LNCaP clone FGC (cell line): Measurements from ENCODE around the gene MEIS2.
"Not testable (repeated sequence)": the region's sequence is repeated elsewhere in the genome, so short reads cannot be mapped to it uniquely, and the experiment has no call there.

ENCODE experiments used
- DNase-seq: peaks from one replicate; pipeline ENCODE4 v3.0.0-alpha.2; 2011; ENCODE audit warnings: low read depth
- H3K4me3 ChIP-seq: 2 replicates; pipeline ENCODE4 v1.5.1; 2011; ENCODE audit warnings: mild to moderate bottlenecking, low read depth, low read length, control low read depth
- TF ChIP-seq, protein P1 (sequence below): IDR thresholded peaks from 2 replicates; pipeline ENCODE4 v1.5.1; 2012; ENCODE audit warnings: mild to moderate bottlenecking; ENCODE audit not compliant: control insufficient read depth, insufficient read depth; ENCODE audit errors: extremely low read depth

Gene MEIS2

DNA sequence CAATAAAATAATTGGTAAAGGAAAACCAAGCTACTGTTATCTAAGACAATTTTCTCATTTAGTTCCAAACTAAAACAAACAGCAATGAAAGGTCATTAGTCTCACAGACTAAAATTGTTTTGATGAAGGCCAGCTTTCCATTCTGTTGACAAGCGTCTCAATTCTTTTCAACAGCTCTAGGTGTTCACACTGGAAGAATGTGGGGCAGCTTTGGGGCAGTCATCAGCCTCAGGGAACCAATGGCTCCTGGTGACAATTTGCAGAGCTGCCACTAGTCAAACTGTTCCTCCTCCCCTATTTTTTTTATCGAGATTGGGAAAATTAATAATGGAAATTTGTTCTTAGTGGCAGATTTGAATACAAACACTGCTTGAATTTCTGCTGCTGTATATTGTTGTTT is 104.2 kb downstream of the MEIS2 start:
- TF ChIP-seq, protein P1, sequence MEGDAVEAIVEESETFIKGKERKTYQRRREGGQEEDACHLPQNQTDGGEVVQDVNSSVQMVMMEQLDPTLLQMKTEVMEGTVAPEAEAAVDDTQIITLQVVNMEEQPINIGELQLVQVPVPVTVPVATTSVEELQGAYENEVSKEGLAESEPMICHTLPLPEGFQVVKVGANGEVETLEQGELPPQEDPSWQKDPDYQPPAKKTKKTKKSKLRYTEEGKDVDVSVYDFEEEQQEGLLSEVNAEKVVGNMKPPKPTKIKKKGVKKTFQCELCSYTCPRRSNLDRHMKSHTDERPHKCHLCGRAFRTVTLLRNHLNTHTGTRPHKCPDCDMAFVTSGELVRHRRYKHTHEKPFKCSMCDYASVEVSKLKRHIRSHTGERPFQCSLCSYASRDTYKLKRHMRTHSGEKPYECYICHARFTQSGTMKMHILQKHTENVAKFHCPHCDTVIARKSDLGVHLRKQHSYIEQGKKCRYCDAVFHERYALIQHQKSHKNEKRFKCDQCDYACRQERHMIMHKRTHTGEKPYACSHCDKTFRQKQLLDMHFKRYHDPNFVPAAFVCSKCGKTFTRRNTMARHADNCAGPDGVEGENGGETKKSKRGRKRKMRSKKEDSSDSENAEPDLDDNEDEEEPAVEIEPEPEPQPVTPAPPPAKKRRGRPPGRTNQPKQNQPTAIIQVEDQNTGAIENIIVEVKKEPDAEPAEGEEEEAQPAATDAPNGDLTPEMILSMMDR = no peak
- no peak for DNase-seq
- H3K4me3 ChIP-seq = no peak overlapping the region

DNA sequence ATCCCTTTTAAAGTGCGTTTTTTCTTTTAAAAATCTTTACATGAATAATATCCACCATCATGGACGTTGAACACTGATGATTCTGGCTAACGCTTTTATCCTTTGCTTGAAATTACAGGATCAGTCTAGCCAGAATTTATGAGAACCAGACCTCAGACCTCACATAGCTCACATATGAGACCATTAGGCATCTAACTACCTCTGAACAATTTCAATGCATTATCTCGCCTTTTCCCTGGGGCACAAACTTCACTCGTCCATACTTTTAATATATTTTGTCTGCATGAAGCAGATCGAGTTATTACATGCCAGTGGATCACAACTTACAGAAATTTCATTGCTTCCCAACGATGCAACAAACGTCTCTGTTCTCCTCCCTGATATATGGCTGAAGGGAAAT is 105.6 kb downstream of the MEIS2 start:
- TF ChIP-seq, protein P1 = no peak

DNA sequence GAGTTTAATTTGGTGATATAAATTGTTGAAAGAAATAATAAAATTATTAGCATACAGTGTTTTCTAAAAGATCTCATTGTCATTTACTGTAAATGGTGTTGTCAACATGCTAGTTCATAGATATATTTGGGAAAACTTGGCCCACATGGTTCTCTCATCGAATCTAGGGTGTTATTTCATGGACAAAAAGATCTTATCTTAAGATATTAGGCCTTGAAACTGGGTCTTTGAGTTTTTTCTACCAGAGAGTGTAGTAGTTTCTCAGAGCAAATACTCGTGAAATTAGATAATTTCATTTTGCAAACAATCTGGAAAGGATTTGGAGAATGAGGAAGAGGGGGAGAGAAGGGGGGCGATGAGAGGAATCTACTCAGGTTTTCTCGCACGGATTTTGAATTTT is 107.9 kb downstream of the MEIS2 start:
- DNase-seq = no peak
- TF ChIP-seq, protein P1 = no peak
- H3K4me3 ChIP-seq = no peak overlapping the region

More for the DNA sequence above, 105.6 kb downstream of the MEIS2 start:
- H3K4me3 ChIP-seq = no peak overlapping the region
- no peak for DNase-seq

DNA sequence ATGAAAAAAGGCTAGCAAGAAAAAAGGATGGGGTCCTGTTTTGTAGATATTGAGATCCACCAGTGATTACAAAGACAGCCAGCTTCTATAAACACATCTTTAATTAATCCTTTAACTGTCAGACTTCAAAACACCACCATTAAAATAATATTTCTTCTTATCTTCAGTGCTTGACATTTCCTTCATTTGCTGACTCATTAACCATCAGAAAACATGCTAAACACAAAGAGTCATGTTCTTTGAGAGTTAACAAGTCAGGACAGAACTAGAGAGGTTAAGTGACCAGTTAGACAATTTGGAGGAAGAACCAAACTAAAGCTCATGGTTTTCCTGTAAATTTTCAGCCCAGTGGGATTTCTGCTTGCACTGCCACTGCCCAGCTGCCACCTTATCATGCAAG is 111.4 kb downstream of the MEIS2 start:
- TF ChIP-seq, protein P1 = no peak
- no peak overlapping the region for H3K4me3 ChIP-seq
- DNase-seq = no peak

DNA sequence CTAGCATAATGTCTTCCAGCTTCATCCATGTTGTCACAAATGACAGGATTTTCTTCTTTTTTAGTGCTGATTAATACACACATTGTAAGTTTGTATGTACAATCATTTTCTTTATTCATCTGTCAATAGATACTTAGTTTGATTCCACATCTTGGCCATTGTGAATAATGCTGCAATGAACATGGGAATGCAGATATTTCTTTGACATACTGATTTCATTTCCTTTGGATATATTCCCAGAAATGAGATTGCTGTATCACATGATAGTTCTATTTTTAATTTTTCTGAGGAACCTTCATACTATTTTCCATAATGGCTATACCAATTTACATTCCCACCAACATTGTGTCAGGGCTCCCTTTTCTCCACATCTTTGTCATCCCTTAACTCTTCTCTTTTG is 117.9 kb downstream of the MEIS2 start:
- DNase-seq = no peak
- H3K4me3 ChIP-seq = no peak overlapping the region
- TF ChIP-seq, protein P1 = no peak

DNA sequence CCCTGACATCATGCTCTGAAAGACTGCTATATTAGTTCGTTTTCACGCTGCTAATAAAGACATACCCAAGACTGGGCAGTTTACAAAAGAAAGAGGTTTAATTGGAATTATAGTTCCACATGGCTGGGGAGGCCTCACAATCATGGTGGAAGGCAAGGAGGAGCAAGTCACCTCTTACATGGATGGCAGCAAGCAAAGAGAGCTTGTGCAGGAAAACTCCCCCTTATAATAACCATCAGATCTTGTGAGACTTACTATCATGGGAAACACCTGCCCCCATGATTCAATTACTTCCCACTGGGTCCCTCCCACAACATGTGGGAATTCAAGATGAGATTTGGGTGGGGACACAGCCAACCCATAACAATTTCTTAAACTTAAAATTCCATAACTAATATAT is 120.1 kb downstream of the MEIS2 start:
- H3K4me3 ChIP-seq, DNase-seq: not testable (repeated sequence)

DNA sequence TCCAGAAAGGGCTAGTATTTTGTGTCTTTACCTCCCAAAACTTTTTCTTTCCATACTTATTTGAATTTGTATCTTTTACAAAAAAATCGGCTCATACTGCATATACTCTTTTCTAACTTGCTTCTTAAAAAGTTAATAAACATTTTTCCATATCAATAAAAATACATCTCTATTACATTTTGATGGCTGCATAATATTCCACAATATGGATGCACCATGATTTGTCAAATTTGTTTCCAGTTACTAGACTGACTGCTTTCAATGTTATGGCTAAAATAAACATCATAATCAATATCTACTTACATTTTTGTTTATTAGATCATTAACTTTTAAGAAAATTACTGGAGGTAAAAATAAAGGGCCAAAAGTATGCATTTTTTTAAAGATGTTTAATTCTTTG is 121.7 kb downstream of the MEIS2 start:
- DNase-seq = no peak
- TF ChIP-seq, protein P1 = no peak
- no peak overlapping the region for H3K4me3 ChIP-seq

DNA sequence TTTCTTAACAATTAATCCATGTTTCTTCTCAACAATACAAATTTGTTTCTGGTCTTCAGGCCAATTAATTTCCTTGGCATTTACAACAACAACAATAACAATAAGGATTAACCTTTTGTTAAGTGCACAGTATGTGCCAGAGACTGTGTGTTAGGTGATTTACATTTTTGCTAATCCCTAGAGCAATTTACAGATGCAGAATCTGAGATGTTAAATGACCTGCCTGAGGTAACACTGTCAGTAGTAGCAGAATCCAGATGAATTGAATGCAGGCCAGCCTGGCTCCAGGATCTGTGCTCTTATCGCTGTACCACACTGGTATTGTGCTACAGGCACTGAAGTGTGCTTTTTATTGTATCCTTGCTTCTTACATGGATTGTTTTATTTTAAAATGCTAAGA is 122.2 kb downstream of the MEIS2 start:
- H3K4me3 ChIP-seq = no peak overlapping the region
- no peak for DNase-seq
- TF ChIP-seq, protein P1 = no peak
